ENCODE results near the gene PRSS38.
A peak's percentile ranks its signal among the peaks of the same experiment; 100 is the strongest.

Gene PRSS38

GRCh38 chr1:227815468-227816409 lies at the start of gene PRSS38:
TSS of gene PRSS38 (plus strand) at chr1:227815675. CDS start at chr1:227815717, 42 bp downstream.
- no peak for DNase-seq

DNA sequence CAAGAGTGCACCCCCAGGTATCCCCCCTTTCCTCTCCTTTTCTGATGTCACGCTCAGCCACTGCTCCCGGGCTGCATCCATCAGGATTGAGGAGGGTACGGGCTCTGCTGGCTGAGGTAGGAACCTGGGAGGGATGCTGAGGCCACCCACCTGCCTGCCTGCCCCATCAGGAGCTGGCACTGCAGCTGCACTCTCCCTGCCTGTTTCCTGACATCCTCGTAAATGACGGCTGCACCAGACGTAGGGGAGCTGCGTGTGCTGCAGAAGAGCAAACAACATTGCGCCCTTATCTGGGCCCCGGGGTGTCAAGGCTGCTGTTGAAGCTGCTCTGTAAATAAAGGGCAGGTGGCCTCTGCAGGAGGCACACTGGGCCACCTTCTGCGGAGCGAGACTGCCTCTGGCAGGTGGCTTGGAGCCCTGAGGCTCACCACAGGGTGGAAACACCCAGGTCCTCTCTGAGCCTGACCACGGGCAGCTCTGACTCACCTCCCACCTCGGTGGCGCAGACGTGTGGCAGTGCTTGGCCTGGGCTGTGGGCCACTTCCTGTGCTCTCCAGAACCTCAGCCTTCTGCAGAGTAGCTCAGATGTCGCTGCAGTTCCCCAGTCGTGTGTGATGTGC lies 49.4 kb upstream of the PRSS38 start:
- peak; percentile 10 for DNase-seq

- DNase-seq = no peak
Observed at GRCh38 chr1:227766653-227767277, 48.7 kb upstream of the PRSS38 start.

GRCh38 chr1:227767401-227768124 lies 47.9 kb upstream of the PRSS38 start:
- DNase-seq = no peak

DNA sequence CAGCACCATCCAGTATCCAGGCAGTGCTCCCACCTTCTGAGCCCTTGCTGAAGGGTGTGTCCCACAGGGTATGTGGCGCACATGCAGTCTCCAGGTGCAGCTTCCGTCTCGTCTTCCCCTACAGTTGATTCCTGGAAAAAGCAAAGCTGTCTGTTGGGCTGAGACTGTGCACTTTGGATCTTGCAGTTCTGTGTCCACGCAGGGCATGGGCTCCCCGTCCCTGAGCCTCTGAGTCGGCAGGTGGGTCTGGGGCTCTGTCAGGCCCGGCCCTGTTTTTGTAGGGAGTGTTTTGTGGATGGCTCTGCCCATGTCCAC lies 47.4 kb upstream of the PRSS38 start:
- DNase-seq = no peak

DNA sequence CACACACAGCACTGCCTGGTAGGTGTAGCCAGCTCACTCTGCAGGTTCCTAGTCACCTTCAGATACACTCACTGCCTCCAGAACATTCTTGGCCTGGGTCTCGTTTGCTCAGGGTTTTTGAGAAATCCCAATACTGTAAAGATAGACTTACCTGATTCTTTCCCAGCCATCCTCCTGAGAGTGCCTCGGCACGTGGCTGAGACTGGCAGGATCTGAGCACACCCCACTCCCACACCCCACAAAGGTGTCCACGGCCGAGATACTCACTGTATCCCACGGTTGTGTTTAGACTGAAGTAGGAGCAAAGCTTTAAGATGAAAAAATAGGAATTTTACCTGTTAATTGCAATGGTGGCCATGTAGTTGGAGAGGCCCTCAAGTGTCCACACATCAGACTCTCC lies 46.8 kb upstream of the PRSS38 start:
- no peak for DNase-seq

GRCh38 chr1:227769047-227769935 lies 46.2 kb upstream of the PRSS38 start:
- no peak for DNase-seq

DNA sequence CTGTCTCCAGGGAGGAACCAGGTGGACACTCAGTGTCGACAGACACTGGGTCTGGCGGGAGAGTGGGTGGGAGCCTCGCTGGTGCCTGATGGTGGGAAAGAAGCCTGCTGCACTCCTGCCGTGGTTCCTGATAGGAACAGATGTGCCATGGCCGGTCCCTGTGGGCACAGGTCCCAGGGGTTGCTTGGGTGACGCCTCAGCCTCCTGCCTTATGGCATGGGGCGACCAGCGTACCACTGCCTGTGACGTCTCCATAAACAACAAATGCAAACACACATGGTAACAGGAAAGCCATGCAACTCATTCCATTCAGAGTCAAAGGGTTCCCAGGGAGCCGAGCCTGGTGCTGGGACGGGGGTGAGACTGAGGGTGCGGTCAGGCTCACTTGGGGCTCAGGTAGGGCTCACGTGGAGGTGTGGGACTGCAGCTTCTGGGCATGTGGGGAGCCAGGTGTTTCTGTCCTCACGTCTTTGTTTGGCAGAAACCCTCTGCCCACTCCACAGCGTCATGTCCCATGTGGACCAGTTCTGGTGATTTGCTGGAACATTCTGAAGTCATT lies 45.5 kb upstream of the PRSS38 start:
- no peak for DNase-seq

- no peak for DNase-seq
Observed at GRCh38 chr1:227770812-227771211, 44.7 kb upstream of the PRSS38 start.

DNA sequence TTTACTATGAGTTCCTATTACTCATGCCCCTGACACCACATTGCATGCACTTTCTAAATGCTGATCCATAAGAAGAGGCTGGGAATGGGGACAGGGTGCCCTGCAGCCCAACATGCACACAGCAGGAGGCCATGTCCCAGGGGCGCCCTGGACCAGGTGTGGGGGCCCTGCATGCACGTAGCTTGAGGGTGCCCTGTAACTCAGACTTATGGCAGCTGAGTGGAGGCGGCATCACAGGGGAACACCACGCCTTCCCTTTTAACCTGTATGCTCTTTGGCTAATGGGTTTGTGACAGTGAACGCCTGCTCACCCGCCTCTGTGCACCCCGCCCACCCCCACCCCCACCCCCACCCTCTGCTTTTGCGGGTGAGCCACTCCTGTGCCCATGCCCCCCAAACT lies 44.1 kb upstream of the PRSS38 start:
- DNase-seq = no peak

- no peak for DNase-seq
Observed at GRCh38 chr1:227771771-227772170, 43.7 kb upstream of the PRSS38 start.

DNA sequence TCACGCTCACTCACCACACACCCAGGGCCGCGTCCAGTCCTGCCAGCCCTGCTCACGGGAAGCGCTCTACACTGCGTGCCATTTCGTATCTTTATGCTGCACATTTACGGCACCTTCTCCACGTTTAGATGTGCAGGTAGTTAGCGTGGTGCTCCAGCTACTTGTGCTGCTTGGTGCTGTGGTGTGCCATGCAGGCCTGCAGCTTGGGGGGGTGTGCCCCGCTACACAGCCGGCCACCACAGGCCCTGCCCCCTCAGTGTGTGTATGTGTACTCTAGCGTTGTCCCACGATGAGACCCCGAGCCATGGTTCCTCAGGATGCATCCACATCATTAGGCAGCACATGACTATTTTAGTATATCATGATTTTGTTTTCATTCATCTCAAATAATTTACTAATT lies 41.9 kb upstream of the PRSS38 start:
- no peak for DNase-seq

DNA sequence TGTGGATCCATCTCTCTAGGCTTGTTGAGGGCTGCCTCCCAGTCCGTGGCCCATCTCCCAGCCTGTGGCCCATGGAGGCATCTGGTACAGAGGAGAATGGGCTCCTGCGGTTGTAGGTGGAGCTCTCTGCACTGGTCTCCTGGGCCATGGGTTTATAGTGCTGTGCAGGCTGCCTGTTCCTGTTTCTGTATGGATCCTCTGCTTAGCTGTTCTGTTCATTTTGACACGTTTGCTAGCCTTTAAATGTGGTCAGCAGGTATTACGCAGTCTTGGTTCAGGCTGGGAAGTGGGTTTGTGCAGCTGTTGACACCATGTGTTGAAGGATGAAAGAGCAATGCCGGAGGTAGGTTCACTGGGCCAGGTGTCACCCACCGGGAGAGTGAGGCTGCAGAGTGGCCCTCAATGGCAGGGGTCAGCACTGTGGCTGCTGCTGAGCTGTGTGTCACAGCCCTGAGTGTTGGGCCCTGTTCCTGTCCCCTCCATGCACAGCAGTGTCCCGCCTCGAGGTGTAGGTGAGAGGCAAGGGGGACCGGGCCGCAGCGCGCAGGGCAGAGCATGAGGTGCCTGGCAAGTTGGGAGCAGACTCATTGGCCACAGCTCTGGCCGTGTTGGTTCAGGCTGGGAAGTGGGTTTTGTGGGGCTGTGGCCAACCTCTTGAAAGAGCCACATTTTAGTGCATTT lies 41.3 kb upstream of the PRSS38 start:
- peak; percentile 38 for DNase-seq

DNA sequence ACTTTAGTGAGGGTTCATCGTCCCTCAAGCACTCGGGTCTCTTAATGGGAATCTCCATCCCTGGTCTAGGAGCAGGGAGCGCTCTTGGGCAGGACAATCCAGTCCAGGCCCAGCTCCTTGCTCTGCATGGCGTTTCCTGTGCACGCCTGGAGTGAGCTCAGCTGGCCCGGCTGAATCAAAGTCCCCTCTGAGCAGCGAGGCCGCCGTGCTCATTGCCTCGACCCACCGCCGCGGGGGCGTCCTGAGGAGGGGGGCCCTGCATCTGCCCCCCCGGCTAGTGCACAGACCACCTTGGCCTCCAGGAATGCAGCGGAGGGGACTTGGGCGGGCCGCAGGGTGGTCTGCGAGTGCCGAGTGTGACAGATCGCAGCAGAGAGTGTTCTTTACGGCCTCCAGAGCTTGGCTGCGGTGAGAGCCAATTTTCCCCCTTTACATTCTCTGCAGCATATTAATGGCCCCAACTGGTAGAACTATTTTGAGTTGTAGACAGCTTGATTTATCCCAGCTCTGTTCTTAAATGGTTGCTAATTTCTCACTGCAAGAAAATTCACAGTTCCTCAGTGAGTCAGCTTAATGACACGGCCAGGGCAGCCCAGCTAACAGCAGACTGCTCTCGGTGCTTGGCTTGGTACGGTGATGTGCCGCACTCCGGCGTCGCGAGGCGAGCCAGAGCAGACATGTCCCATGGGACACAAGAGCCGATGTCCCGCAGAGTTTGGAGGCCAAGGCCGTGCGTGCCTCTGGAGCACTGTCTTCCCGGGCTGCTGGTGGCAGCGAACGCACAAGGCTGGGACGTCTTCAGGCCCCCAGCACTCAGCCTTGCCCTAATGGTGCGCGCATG lies 40.4 kb upstream of the PRSS38 start:
- no peak for DNase-seq

DNA sequence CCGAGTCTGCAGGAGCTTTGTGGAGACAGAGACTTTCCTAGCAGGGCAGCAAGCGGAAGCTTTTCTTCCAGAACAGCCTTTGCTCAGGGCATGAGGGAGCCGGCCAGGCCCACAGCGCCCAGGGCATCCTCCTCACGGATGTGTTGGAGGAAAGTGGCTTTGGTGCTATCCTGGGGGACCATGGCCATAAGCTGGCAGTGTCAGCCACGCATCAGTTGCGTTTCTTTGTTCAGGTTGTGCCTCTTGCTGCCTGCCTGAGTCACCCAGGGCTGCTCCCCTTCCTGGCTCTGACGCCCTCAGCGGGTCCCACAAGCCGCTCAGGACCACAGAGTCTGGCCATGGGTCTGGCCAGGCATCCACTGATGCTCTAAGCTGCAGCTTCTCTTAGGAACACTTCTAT lies 39.6 kb upstream of the PRSS38 start:
- no peak for DNase-seq

GRCh38 chr1:227776331-227776771 lies 39.1 kb upstream of the PRSS38 start:
- no peak for DNase-seq

DNA sequence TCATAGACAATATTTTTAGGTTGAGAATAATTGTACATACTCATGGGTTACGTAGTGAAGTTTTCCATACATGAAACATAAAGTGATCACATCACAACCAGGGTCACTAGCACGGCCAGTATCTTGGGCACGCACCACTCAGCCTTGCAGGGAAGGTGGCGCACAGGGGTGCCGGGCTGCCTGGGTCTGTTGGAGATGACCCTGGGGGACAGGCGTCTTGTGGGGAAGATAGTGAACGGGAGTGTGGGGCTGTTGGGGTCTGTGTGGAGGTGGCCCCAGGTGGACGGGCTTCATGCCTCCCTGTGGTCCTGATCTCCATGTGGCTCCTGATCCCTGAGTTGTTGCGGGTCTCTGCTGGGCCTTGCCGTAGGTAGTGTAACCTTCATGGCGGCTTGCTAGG lies 38.3 kb upstream of the PRSS38 start:
- no peak for DNase-seq

DNA sequence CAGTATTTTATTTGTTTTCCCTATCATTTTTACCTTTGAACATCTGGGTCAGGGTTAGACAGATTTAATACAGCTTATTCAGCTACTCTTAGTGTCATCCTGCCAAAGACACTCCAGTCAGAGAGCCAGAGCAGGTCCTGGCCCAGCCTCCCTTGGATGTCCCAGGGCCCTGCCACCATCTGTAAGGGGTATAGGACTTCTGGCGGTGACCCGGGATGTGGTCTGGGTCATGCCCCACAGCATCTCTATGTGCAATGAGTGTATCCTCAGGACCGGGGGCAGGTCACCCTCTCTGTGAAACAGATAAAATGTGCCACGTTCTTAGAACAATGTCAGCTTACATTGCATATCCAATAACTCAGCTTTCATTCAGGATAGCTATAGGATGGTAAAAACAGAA lies 37.8 kb upstream of the PRSS38 start:
- DNase-seq = no peak

DNA sequence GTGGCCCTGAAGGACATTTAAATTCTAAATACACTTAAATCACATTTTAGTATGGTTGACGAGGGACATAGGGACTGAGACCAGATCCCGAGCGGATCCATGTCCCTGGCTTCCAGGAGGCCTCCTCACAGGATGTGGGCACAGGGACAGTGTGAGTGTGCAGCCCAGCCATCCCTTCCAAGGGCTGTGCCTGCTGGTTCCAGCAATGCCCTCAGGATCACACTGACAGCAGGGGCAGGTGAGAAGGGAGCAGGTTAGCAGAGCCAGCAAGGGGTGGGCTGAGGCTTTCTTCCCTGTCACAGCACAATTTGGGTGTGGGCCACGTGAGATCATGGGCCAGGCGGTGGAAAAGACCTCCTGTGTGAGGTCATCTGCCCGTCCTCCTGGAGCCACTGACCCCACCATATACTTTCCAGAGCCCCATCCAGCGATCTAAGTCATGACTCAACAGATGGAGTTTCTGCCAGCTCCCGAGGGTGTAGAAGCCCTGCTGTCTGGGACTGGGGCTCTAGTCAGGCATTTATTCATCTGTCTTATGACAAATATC lies 37.0 kb upstream of the PRSS38 start:
- DNase-seq = no peak

- DNase-seq = no peak
Observed at GRCh38 chr1:227779021-227779441, 36.4 kb upstream of the PRSS38 start.

All from NCI-H2029 treated with DMSO at 0.1 percent for 48 hours (cell line).